ENCODE results near the gene SBK2. TPM values are rescaled to one million over a fixed set of nuclear protein-coding genes. Genes with fewer than 3 reads are reported as not detected.
"Not testable (repeated sequence)": the region's sequence is repeated elsewhere in the genome, so short reads cannot be mapped to it uniquely, and the experiment has no call there.

The SBK2 gene
- total RNA-seq, 4 donors from 2014 or later, result not detected

GRCh38 chr19:55500368-55500952 is 36.5 kb downstream of the SBK2 start:
- no peak for DNase-seq
- no peaks in the 10 kb centered on the region for H3K27me3 ChIP-seq
- TF ChIP-seq CTCF (IDR thresholded peaks at IDR 0.05) (no peak), POLR2A (IDR thresholded peaks at IDR 0.05) (no peak)
- no peak overlapping the region for H3K4me3 ChIP-seq
- no peaks in the 10 kb centered on the region for H3K36me3 ChIP-seq
- H3K27ac ChIP-seq, result no peak overlapping the region
- no peaks in the 10 kb centered on the region for H3K9me3 ChIP-seq
- intact Hi-C loops (cut with DNase I; ENCODE audit: low total_unique reads), result loop anchor here (5.0 kb wide), 1 partner anchor 33 kb away; no protein-coding TSS in a partner anchor
- peaks cover 0 to 7% of the 10 kb centered on the region in 2 donors for H3K4me1 ChIP-seq

GRCh38 chr19:55498246-55498840 is 38.6 kb downstream of the SBK2 start:
- no peak for TF ChIP-seq POLR2A (IDR thresholded peaks at IDR 0.05)
- intact Hi-C loops (cut with DNase I; ENCODE audit: low total_unique reads), result no loop called here
- DNase-seq, result no peak
- Histone ChIP-seq H3K36me3 (no peaks in the 10 kb centered on the region), H3K9me3 (no peaks in the 10 kb centered on the region), H3K4me1 (peaks cover 0 to under 1% of the 10 kb centered on the region in 2 donors), H3K4me3 (no peak overlapping the region), H3K27ac (no peak overlapping the region), H3K27me3 (no peaks in the 10 kb centered on the region)

GRCh38 chr19:55497763-55498162 is 39.2 kb downstream of the SBK2 start:
- no peak overlapping the region for H3K27ac ChIP-seq
- H3K9me3 ChIP-seq, result no peaks in the 10 kb centered on the region
- H3K4me3 ChIP-seq, result no peak overlapping the region
- no peak for DNase-seq
- intact Hi-C loops (cut with DNase I; ENCODE audit: low total_unique reads), result no loop called here
- TF ChIP-seq CTCF (IDR thresholded peaks at IDR 0.05) (no peak), POLR2A (IDR thresholded peaks at IDR 0.05) (no peak)
- no peaks in the 10 kb centered on the region for H3K4me1 ChIP-seq
- H3K27me3 ChIP-seq, result no peaks in the 10 kb centered on the region
- H3K36me3 ChIP-seq, result no peaks in the 10 kb centered on the region

GRCh38 chr19:55496820-55497219 is 40.1 kb downstream of the SBK2 start:
- H3K27ac ChIP-seq; H3K27me3 ChIP-seq; DNase-seq; H3K4me3 ChIP-seq; H3K36me3 ChIP-seq; H3K9me3 ChIP-seq; intact Hi-C loops (cut with DNase I; ENCODE audit: low total_unique reads); H3K4me1 ChIP-seq: not testable (repeated sequence)

- peak overlapping the region in 1 of 2 donors; percentile 96 for H3K27ac ChIP-seq
- peaks cover 0 to 8% of the 10 kb centered on the region in 2 donors for H3K4me1 ChIP-seq
- TF ChIP-seq CTCF (IDR thresholded peaks at IDR 0.05) (no peak), POLR2A (IDR thresholded peaks at IDR 0.05) (no peak)
- H3K36me3 ChIP-seq, result no peaks in the 10 kb centered on the region
- no peak overlapping the region for H3K4me3 ChIP-seq
- no peaks in the 10 kb centered on the region for H3K9me3 ChIP-seq
- intact Hi-C loops (cut with DNase I; ENCODE audit: low total_unique reads), result no loop called here
- H3K27me3 ChIP-seq, result no peaks in the 10 kb centered on the region
- DNase-seq, result no peak
Measured at GRCh38 chr19:55495646-55496349, 41.1 kb downstream of the SBK2 start.

- Histone ChIP-seq H3K9me3 (no peaks in the 10 kb centered on the region), H3K4me3 (peak overlapping the region; percentile 34 to 36), H3K36me3 (no peaks in the 10 kb centered on the region), H3K27me3 (no peaks in the 10 kb centered on the region), H3K27ac (peak overlapping the region; percentile 96 to 99), H3K4me1 (peaks cover 0 to 8% of the 10 kb centered on the region in 2 donors)
- intact Hi-C loops (cut with DNase I; ENCODE audit: low total_unique reads), result no loop called here
- TF ChIP-seq POLR2A (IDR thresholded peaks at IDR 0.05) (peak in 1 of 2 donors; percentile 46), CTCF (IDR thresholded peaks at IDR 0.05) (no peak)
- peak; percentile 85 to 86 for DNase-seq
Measured at GRCh38 chr19:55494172-55494761, 42.7 kb downstream of the SBK2 start.

All from uterus (tissue), 4 donors.